GM12874 (cell line): Measurements from ENCODE around the gene ZNF580.
A peak's percentile ranks its signal among the peaks of the same experiment; 100 is the strongest.

Experiments used
- TF ChIP-seq, protein P1 (sequence below): IDR thresholded peaks from 2 replicates; pipeline ENCODE4 v1.5.1; 2011; ENCODE audit warnings: low read depth, mild to moderate bottlenecking, control low read depth, low read length, moderate library complexity; ENCODE audit not compliant: insufficient read depth

The ZNF580 gene

DNA sequence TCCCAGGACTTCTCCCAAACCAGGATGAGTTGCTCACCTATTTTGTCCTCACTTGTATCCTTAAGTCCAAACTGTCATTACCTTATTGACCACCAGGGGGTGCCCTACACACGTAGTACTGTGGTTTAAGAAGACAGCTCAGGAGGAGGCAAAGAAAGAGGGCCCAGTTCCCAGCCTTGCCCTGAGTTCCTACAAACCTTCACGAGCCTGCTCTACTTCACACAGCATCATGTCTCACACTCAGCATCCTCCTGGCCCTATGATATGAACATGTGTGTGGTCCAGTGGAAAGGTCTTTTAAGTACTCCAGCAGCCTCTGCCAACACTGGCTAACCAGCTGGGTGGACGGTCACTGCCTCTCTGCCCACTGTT lies 8.4 kb upstream of the ZNF580 start:
- TF ChIP-seq, protein P1, sequence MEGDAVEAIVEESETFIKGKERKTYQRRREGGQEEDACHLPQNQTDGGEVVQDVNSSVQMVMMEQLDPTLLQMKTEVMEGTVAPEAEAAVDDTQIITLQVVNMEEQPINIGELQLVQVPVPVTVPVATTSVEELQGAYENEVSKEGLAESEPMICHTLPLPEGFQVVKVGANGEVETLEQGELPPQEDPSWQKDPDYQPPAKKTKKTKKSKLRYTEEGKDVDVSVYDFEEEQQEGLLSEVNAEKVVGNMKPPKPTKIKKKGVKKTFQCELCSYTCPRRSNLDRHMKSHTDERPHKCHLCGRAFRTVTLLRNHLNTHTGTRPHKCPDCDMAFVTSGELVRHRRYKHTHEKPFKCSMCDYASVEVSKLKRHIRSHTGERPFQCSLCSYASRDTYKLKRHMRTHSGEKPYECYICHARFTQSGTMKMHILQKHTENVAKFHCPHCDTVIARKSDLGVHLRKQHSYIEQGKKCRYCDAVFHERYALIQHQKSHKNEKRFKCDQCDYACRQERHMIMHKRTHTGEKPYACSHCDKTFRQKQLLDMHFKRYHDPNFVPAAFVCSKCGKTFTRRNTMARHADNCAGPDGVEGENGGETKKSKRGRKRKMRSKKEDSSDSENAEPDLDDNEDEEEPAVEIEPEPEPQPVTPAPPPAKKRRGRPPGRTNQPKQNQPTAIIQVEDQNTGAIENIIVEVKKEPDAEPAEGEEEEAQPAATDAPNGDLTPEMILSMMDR, result peak; percentile 72

DNA sequence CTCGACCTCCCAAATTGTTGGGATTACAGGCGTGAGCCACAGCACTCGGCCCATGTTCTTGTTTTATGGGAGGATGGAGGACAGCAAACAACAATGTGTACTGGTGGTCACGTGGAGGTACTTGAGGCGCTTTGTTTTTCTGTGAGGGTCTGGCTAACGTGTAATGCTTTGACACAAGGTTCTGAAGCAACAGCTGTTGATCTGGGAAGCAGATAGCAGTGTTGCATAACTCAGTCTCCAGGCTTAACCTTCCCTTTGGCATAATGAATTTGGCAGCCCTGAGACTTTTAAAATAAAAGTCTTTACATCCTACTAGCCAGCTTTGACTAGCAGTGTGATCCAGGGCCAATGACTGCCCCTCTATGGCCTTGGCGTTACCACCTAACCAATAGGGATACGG lies 6.9 kb upstream of the ZNF580 start:
- TF ChIP-seq, protein P1, result no peak

DNA sequence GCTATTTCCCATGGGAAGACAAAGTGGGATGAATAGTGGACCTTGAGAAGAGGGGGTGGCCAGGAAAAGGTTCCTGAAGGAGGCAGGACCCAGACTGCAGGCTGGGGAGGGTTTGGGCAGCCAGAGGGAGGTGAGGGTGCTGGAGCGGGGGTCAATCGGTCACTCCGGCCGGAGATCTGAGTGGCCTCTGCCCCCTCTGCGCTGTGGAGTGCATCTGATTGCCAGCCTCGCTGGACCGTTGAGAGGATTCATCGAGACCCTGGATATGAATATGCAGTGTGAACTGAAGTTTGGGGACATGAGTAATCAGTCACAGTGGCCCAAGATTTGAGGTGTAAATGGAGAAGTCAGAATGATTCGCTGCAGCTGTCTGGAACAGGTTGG lies 5.5 kb upstream of the ZNF580 start:
- TF ChIP-seq, protein P1, result no peak

DNA sequence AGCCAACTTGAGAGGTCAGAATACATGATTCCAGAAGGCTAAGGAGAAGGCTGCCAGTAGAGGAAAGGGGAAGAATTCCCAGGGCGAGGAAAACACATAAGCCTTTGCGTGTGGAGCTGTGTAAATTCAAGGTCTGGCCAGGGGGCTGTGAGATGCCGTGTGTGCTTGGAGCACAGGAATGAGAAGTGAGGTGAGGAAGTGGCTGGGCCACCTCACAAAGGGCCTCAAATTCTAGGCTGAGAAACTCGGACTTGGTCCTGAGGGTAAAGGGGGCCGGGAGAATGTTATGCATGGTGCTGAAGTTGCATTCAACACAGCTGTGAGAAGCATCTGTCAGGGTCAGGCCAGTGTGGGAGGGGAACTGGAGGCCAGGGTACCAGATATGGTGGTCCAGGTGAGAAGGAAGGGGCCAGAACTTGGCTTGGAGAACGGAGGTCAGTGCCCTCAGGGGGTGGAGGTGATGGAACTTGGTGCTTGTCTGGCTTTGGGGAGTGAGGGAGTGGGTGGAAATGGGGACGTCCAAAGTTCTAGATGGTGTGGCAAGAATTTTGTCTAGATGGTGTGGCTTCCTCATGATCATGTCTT lies 4.9 kb upstream of the ZNF580 start:
- TF ChIP-seq, protein P1, result no peak

DNA sequence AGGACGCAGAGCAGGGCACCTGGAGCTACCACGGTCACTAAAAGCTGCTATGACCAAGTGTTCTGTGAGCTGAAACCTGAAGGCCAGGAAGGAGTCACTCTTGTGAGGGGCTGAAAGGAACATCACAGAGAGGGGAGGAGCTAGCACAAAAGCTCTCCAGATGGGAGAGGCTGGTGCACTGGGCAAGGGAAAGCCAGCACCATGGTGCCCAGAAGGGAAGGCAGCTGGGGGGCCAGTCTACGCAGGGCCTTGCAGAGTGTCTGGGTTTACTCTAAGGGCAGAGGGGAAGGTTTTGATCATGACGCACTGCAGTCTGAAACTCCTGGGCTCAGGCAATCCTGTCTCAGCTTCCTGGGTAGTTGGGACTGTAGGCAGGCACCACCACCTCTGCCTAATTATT lies 4.1 kb upstream of the ZNF580 start:
- TF ChIP-seq, protein P1, result no peak

- TF ChIP-seq, protein P1, result no peak
These were observed 3.3 kb upstream of the ZNF580 start for GRCh38 chr19:55637534-55637933.

DNA sequence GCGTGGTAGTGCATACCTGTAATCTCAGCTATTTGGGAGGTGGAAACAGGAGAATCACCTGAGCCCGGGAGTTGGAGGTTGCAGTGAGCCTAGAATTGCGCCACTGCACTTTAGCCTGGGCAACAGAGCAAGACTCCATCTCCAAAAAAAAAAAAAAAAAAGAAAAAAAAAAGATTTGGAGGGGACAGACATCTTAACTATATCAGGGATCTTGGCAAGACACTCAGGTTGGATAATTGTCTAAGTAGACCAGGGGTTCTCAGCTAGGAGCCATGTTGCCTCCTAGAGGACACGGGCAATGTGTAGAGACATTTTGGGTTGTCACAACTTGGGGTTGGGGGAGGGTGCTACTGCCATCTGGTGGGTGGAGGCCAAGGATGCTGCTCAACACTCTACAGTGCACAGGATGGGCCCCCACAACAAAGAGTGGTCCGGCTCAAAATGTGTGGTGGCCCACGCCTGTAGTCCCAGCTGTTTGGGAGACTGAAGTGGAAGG lies 1.9 kb upstream of the ZNF580 start:
- TF ChIP-seq, protein P1, result peak; percentile 76
